Measurements from ENCODE around the gene ATP5MK.

ATP5MK gene

GRCh38 chr10:103443475-103444185 lies 47.4 kb upstream of the ATP5MK start:
- Histone ChIP-seq H3K9me2 (replicated peaks; ENCODE audit: control insufficient read depth, low read length) (no peaks in the 10 kb centered on the region), H3K4me2 (ENCODE audit: low read length) (no peak overlapping the region), H3K9me3 (ENCODE audit: control insufficient read depth, insufficient read depth, low read length) (no peaks in the 10 kb centered on the region), H3K79me2 (ENCODE audit: control insufficient read depth, low read length) (no peaks in the 10 kb centered on the region), H3K27me3 (ENCODE audit: control insufficient read depth, low read length) (no peaks in the 10 kb centered on the region), H3K4me1 (ENCODE audit: control insufficient read depth, low read length) (no peaks in the 10 kb centered on the region), H3F3A (ENCODE audit: control insufficient read depth, insufficient read depth) (no peaks in the 10 kb centered on the region), H3K36me3 (ENCODE audit: control insufficient read depth, low read length) (peaks cover 92% of the 10 kb centered on the region), H3K27ac (ENCODE audit: low read depth, low read length) (no peak overlapping the region), H3K4me3 (ENCODE audit: low read length) (no peak overlapping the region), H4K20me1 (ENCODE audit: control insufficient read depth, insufficient read depth, low read depth, low read length) (no peaks in the 10 kb centered on the region)
- no peak for TF ChIP-seq CTCF (IDR thresholded peaks at IDR 0.05; ENCODE audit: low read depth, low read length, poor library complexity, severe bottlenecking)
- TF ChIP-seq EZH2phosphoT487 (IDR thresholded peaks at IDR 0.05; ENCODE audit: borderline replicate concordance, low read length), result no peak

- no peak for TF ChIP-seq CTCF (IDR thresholded peaks at IDR 0.05; ENCODE audit: low read depth, low read length, poor library complexity, severe bottlenecking)
- TF ChIP-seq EZH2phosphoT487 (IDR thresholded peaks at IDR 0.05; ENCODE audit: borderline replicate concordance, low read length), result no peak
- Histone ChIP-seq H3K27ac (ENCODE audit: low read depth, low read length) (no peak overlapping the region), H3K4me3 (ENCODE audit: low read length) (no peak overlapping the region), H3K79me2 (ENCODE audit: control insufficient read depth, low read length) (no peaks in the 10 kb centered on the region), H3F3A (ENCODE audit: control insufficient read depth, insufficient read depth) (no peaks in the 10 kb centered on the region), H3K9me2 (replicated peaks; ENCODE audit: control insufficient read depth, low read length) (no peaks in the 10 kb centered on the region), H3K27me3 (ENCODE audit: control insufficient read depth, low read length) (no peaks in the 10 kb centered on the region), H3K36me3 (ENCODE audit: control insufficient read depth, low read length) (peaks cover 94% of the 10 kb centered on the region), H3K9me3 (ENCODE audit: control insufficient read depth, insufficient read depth, low read length) (no peaks in the 10 kb centered on the region), H3K4me2 (ENCODE audit: low read length) (no peak overlapping the region), H3K4me1 (ENCODE audit: control insufficient read depth, low read length) (peaks cover 1% of the 10 kb centered on the region), H4K20me1 (ENCODE audit: control insufficient read depth, insufficient read depth, low read depth, low read length) (no peaks in the 10 kb centered on the region)
Measured at GRCh38 chr10:103442031-103442461, 45.8 kb upstream of the ATP5MK start.

- TF ChIP-seq EZH2phosphoT487 (IDR thresholded peaks at IDR 0.05; ENCODE audit: borderline replicate concordance, low read length), result no peak
- TF ChIP-seq CTCF (IDR thresholded peaks at IDR 0.05; ENCODE audit: low read depth, low read length, poor library complexity, severe bottlenecking), result no peak
- Histone ChIP-seq H3K79me2 (ENCODE audit: control insufficient read depth, low read length) (peaks cover 2% of the 10 kb centered on the region; the same call in 1 of the 2 replicates), H3K36me3 (ENCODE audit: control insufficient read depth, low read length) (peaks cover 95% of the 10 kb centered on the region), H4K20me1 (ENCODE audit: control insufficient read depth, insufficient read depth, low read depth, low read length) (no peaks in the 10 kb centered on the region), H3K4me3 (ENCODE audit: low read length) (no peak overlapping the region), H3K27ac (ENCODE audit: low read depth, low read length) (no peak overlapping the region), H3K4me1 (ENCODE audit: control insufficient read depth, low read length) (peaks cover 6% of the 10 kb centered on the region), H3K4me2 (ENCODE audit: low read length) (no peak overlapping the region), H3K9me2 (replicated peaks; ENCODE audit: control insufficient read depth, low read length) (no peaks in the 10 kb centered on the region), H3F3A (ENCODE audit: control insufficient read depth, insufficient read depth) (no peaks in the 10 kb centered on the region), H3K9me3 (ENCODE audit: control insufficient read depth, insufficient read depth, low read length) (no peaks in the 10 kb centered on the region), H3K27me3 (ENCODE audit: control insufficient read depth, low read length) (no peaks in the 10 kb centered on the region)
Measured at GRCh38 chr10:103441611-103442010, 45.3 kb upstream of the ATP5MK start.

All from DOHH2 (cell line).